GM10266 (cell line): ENCODE results near the gene STMND1.

ENCODE experiments used
- DNase-seq: peaks from one replicate; pipeline ENCODE4 v3.0.0; 2012; ENCODE audit errors: extremely low spot score
- CTCF ChIP-seq: IDR thresholded peaks from 2 replicates; pipeline ENCODE4 v1.5.1; 2012; ENCODE audit warnings: mild to moderate bottlenecking, low read depth; ENCODE audit not compliant: control insufficient read depth, insufficient read depth; ENCODE audit errors: missing control alignments

STMND1 gene

GRCh38 chr6:17101422-17102257 lies at the start of gene STMND1:
Gene STMND1, plus strand, starts transcription at chr6:17102050. Its CDS starts 208 bp downstream, at chr6:17102258.
- no peak for TF ChIP-seq CTCF
- DNase-seq = peak; percentile 34

- no peak for DNase-seq
- no peak for TF ChIP-seq CTCF
Observed at GRCh38 chr6:17054647-17055046, 47.2 kb upstream of the STMND1 start.

GRCh38 chr6:17057322-17057721 lies 44.5 kb upstream of the STMND1 start:
- no peak for DNase-seq
- TF ChIP-seq CTCF = no peak

GRCh38 chr6:17058550-17058949 lies 43.3 kb upstream of the STMND1 start:
- no peak for DNase-seq
- no peak for TF ChIP-seq CTCF

- no peak for TF ChIP-seq CTCF
- DNase-seq = no peak
Observed at GRCh38 chr6:17059022-17059421, 42.8 kb upstream of the STMND1 start.

GRCh38 chr6:17059850-17060249 lies 42.0 kb upstream of the STMND1 start:
- DNase-seq = no peak
- no peak for TF ChIP-seq CTCF

- TF ChIP-seq CTCF = no peak
- DNase-seq = no peak
Observed at GRCh38 chr6:17061097-17061496, 40.8 kb upstream of the STMND1 start.
